Measurements from ENCODE around the gene MLEC.

Gene MLEC, protein sequence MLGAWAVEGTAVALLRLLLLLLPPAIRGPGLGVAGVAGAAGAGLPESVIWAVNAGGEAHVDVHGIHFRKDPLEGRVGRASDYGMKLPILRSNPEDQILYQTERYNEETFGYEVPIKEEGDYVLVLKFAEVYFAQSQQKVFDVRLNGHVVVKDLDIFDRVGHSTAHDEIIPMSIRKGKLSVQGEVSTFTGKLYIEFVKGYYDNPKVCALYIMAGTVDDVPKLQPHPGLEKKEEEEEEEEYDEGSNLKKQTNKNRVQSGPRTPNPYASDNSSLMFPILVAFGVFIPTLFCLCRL

DNA sequence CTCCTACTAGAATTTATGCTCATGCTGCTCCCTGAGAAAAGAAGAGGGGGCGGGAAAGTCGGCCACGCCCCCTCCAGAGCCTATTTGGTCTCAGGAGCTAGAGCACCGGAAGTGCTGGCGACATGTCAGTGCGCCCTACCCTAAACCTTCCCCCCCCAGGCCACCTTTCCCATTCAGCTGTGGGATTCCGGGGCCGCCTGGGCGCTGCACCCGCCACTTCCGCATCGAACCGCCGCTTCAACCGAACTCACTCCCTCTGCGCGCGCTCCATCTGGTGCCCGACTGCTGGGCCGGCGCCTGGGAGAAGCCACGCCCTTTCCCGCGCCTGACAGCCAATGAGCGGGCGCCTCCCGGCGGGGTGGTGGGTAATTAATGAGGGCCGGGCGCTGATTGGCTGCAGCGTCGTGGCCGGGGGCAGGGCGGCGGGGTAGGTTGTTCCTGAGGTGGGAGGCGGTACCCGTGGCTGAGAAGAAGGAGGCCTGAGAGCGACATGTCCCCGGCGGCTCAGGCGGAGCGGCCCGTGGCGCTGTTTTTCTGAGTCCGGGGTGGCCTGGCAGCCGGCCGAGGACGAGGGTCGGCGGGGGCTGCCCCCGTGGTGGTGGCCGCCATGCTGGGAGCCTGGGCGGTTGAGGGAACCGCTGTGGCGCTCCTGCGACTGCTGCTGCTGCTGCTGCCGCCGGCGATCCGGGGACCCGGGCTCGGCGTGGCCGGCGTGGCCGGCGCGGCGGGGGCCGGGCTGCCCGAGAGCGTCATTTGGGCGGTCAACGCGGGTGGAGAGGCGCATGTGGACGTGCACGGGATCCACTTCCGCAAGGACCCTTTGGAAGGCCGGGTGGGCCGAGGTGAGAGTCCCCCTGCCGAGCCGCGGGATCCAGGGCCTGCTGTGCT is at the start of gene MLEC:
TSS of gene MLEC (plus strand) at position 460 of the 888 bp plus-strand sequence. CDS start at position 608, 148 bp downstream.
- peak; percentile 98 for DNase-seq (ENCODE audit: low read depth)

DNA sequence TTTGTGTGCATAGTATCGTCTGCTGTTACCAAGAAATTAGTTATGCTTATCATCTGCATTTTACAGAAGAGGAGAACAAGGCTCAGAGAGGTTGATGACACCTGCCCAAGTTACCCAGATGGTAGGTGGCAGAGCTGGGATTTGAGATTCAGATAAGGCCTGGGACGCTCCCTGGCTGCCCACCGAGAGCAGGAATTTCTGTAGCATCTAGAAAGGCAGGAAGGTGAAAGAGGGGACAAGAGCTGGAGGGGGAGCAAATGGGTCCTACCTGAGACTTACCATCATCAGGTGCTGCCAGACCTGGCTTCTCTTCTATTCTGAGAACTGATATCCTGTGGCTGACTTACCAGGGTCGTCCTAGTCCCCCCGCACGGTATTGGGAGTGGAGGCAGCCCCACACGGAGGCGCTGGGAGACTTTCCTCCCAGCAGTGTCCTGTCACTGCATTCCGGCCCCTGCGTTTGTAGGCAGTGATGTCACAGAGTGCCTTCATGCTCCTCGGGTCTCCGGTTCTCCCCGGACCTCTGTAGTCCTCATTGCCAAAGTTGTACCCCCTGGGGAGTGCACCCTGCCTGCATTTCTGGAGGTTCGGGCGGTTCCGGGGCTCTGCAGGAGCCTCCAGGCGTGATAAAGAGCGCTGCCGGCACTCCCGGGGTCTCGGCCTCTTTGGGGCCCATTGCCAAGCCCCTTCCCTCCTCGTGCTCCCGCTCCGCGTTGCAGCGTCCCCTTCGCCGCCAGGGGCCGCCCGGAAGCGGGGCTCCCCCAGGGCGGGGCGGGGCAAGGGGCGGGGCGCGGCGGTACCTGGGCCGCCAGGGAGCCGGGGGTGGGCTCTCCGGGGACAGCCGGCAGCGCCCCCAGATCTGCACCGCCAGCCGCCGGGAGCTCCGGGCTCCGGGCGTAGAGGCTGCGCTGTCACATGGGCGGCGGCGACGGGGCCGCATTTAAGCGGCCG is 46.9 kb upstream of the MLEC start, which contains the start of gene CABP1:
TSS of gene CABP1 (plus strand) at position 856 of the 951 bp plus-strand sequence. CDS start at position 916, 60 bp downstream.
- peak; percentile 68 for DNase-seq (ENCODE audit: low read depth)

DNA sequence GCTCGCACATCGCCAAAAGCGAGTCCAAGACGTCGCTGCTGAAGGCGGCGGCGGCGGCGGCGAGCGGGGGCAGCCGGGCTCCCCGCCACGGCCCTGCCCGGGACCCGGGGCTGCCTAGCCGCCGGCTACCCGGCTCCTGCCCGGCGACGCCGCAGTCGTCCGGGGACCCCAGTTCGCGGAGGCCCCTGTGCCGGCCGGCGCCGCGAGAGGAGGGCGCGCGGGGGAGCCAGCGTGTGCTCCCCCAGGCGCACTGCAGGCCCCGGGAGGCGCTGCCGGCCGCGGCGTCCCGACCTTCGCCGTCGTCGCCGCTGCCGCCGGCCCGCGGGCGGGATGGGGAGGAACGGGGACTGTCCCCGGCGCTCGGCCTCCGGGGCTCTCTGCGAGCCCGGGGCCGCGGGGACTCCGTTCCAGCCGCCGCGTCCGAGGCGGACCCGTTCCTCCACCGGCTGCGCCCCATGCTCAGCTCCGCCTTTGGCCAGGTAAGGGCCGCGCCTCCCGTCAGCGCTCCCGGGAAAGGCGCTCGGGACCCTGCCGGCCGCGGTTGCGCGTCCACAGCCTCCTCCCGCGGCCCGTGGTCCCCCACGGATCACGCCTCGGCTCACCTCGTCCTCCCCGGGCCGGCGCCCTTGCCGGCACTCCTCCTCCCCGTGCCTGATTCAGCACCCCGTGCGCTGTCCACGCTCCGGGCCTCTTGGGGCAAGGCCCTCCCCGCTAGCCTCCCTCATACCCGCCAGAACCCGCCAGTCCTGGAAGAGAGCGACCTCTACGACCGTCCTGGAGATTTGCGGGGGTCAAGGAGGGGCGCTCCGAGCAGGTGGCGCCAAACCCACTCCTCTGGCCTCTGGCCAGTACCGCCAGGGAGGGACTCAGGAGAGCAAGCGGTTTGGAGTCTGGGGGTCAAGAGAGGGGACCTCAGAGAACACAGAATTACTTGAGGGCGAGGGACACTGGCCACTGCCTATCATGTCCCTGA is 45.8 kb upstream of the MLEC start:
- DNase-seq (ENCODE audit: low read depth): peak; percentile 41

DNA sequence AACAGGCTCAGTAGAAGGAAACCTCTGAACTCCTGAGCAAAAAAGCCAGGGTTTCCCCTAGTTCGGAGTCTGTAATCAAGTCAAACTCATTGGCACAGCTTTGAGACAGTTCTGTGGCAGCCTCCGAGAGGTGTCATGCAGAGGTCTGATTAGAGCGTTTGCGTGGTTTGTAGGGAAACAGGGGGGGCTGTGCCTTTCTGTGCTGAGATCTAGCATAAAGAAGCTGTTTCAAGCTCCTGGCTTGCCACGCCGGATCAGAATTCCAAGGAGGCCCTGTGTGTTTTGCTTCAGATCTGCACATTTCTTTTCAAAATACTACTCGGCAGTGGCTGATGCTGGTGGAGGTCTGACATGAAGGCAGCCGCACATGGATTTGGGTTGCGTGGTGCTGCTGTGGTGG is 44.8 kb upstream of the MLEC start:
- DNase-seq (ENCODE audit: low read depth): no peak

DNA sequence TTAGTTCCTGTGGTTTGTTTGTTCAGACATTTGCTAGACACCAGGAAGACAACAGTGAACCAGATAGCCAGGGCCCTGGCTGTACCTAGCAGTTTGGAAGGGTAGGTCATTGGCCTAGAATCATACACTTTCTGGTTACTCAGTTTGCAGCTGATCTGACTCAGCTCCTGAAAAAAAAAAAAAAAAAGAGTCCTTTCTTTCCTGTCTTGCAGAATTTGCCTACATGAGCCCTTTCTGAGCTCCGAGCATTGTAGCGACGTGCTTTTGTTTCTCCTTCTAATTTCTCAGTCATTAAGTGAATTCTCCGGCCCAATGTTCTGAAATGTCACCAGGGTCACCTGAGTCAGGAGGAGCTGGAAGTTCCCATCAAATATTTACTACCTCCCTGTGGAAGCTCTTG is 44.1 kb upstream of the MLEC start:
- no peak for DNase-seq (ENCODE audit: low read depth)

DNA sequence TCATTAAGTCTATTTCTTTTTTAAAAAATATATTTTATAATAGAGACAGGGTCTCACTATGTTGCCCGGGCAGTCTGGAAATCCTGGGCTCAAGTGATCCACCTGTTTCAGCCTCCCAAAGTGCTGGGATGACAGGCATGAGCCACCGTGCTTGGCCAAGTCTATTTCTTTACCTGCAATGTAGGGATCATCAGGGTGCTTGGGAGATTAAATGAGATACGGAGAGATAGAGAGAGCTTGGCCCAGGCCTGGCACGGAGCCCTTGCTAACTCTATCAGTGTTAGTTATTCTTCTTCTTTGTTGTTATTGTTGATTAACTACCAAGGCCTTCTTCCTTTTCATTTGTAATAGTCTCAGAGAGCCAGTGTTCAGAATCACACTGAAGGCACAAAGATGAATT is 43.4 kb upstream of the MLEC start:
- no peak for DNase-seq (ENCODE audit: low read depth)

DNA sequence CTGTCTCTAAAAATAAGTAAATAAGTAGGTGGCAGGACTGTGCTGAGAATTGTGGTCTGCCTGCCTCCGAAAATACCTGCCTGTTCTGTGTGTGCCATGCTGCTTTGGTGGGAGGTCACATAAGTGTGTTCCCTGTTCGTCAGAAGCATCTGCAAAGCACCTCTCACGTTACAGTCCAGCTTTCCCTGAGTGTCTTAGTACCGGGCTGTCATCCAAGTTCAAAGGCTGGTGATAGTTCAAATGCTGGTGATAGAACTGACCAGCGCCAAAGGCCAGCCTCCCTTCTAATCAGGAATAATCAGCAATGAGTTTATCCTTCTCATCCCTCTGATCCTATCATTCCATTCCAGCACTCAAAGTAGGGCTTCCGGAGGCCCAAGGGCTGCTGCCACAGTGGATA is 40.9 kb upstream of the MLEC start:
- no peak for DNase-seq (ENCODE audit: low read depth)

DNA sequence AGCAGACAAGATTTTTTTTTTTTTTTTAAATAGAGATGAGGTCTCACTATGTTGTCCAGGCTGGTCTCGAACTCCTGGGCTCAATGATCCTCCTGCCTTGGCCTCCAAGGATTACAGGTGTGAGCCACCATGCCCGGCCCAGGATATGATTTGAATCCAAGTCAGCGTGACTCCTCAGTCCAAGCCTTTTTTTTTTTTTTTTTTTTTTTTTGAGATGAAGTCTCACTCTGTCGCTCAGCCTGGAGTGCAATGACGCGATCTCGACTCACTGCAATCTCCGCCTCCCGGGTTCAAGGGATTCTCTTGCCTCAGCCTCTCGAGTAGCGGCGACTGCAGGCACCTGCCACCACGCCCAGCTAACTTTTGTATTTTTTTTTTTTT is 39.6 kb upstream of the MLEC start:
- no peak for DNase-seq (ENCODE audit: low read depth)

DNA sequence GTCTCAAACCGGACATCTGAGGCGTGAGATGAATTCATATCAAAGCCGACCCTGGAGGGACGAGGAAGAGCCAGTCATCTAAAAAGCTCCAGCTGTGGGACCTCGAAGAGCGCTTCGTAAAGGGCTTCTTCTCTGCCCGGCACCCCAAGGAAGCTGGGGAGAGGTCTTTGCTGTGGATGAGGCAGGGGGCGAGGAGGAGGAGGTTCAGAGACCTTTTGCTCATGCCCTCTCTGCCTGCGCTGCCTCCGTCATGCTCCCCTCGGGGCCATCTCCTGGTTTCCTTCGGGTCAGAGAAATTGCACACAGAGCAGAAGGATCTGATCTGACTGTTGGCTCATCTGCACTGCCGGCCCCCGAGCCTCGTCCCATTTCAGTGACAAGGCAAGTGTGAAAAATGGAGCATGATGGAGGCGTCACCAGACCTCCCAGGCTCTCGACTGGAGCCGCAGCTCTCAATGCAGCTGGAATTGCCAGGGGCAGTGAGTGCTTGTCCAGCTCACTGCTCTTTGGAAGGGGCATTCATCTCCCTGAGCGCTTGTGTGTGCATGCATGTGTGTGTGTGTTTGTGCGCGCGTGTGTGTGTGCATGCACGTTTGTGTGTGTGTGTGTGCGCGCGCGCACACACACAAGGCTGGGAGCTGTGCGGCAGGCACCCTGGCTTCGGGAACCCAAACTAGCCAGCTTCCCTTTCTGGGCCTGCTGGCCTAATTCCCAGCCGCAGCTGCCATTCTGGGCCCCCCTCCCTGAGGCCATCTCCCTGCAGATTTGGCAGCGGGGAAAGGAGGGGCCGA is 37.3 kb upstream of the MLEC start:
- no peak for DNase-seq (ENCODE audit: low read depth)

DNA sequence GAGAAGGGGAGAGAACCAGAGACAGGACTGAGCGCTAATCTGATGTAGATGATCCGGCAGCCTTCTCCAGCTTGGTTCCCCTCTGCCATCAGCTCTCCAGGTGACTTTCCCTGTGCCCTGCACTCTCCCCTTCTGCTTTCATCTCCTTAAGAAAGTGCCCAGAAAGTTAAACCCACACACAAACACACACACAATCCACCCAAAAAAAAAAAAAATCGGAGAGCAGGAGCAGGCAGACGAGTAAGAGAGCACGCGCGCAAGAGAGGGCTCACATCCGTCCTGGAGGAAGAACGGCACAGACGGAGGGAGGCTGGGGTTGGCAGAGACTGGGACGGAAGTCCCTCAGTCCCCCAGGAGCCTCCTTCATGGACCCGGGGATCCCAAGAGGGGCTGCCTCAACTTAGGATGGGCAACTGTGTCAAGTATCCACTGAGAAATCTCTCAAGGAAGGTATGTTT is 36.7 kb upstream of the MLEC start:
- DNase-seq (ENCODE audit: low read depth): no peak

DNA sequence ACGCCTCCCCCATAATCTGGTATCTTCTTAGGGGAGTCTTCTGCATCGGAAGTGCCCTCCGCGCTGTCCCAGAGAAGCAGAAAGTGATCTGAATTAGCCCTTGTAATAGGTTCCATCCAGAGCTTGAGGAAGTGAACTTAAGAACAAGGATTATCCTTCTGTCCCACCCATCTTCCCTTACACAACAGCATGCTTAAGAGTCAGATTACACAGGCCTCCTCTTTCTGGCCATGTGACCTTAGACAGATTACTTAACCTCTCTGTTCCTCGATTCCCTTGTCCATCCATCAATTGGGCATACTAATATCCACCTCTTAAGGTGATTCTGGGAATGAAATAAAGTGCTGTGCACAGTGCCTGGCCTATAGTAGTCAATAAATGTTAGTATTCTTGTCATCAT is 35.1 kb upstream of the MLEC start:
- no peak for DNase-seq (ENCODE audit: low read depth)

DNA sequence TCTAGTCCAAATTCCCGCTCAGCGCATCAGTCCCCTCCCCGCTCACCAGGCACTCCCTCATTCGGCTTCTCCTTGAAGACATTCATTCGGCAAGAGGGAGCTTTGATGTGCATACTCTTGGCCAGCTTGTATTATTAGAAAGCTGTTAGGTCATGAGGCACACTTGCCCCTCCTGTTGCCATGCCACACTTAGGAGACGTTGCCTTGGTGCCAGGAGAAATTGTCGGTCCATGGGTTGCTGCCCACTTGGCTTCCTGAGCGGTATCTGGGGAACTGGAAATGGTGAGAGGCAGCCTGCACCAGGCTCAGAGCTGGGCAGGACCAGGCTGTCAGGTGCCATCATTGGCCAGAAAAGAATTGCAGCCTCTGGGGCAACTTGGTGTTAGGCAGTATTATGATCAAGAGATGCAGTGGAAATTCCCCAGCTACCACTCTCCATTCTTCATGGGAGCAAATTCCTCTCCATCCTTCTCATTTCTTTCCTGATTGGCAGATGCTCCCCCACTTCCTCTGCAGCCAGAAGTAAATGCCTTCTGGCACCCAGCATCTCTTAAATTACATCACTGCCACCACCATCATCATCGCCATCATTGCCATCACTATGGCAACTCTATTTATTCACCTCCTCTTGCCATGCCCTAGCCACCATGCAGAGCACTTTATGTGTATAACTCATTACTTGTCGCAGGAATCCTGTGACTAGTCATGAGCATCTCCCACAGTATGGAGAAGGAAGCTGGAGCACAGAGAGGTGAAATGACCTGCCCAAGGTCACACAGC is 34.1 kb upstream of the MLEC start:
- no peak for DNase-seq (ENCODE audit: low read depth)

DNA sequence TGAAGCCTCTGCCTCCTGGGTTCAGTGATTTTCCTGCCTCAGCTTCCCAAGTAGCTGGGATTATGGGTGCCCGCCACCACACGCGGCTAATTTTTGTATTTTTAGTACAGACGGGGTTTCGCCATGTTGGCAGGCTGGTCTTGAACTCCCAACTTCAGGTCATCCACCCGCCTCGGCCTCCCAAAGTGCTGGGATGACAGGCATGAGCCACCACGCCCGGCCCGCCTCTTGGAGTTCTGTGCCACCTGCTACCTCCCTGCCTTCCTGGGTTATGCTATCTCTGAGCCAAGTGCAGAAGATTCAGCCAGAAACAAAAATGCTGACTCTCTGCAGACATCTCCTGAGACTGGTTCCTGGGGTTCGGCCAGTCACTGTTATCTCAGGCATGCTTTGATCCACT is 33.3 kb upstream of the MLEC start:
- DNase-seq (ENCODE audit: low read depth): no peak

DNA sequence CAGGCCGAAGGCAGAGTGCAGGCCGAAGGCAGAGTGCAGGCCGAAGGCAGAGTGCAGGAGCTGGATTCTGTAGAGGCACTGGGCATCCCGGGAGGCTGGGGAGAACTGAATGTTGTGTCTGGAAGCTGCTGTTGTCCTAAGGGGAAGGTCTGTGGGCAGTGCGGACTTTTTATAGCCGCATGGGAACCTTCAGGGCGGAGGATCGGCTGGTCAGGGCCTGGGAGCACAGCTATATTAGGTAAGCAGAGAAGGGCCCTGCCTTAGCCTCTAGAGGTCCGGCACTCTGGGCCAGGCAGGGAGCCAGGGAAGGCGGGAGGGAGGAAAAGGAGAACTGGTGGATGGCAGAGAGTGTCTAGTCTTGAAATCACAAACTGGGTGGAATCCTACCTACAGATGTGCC is 32.3 kb upstream of the MLEC start:
- no peak for DNase-seq (ENCODE audit: low read depth)

DNA sequence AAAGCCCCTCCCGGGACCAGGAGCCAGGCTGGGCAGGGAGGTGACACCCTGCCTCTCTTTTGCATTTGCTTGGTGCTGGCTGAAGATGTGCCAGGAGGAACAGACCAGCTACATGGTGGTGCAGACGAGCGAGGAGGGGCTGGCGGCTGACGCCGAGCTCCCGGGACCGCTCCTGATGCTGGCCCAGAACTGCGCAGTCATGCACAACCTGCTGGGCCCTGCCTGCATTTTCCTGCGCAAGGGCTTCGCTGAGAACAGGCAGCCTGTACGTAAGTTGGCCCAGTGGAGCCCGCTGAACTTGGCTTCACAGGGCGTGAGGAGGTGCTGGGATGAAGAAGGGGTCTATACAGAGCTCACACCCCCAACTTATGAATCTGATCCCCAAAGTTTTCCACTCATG is 30.9 kb upstream of the MLEC start:
- DNase-seq (ENCODE audit: low read depth): no peak

DNA sequence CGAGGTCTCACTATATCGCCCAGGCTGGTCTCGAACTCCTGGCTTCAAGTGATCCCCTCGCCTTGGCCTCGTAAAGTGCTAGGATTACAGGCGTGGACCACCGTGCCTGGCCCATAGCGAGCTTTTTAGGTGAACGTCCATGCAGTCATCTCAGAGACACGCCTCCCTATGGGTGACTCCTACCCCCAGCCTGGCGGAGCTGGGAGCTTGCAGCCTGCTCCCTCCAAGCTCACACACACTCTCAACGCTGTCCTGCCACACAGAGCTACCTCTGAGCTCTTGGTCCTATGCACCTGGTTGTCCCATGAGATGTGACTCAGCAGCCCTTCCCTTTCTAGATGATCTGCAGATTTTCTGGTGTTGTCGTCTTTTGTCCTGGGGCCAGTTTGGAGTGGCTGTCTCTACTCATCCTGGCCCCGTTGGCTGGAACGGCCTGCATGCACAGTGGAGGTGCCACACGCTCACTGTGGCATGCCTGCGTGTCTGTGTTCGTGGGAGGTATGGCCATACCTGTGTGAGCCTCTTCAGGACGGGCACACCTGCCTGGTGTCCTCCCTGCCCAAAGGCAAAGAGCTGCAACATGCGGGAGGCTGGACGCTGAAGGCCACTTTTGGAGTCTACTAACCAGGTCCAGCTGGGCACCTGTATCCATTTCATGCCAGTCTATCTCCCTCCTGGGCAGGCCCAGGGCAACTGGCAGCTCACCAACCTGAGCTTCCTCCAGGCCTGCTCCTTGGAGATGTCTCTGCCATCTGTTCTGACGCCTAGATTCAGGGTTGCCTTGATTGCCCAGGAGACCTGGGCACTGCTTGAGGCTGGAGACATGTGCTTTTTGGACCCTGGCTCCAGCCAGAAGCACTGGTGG is 28.4 kb upstream of the MLEC start:
- DNase-seq (ENCODE audit: low read depth): no peak

DNA sequence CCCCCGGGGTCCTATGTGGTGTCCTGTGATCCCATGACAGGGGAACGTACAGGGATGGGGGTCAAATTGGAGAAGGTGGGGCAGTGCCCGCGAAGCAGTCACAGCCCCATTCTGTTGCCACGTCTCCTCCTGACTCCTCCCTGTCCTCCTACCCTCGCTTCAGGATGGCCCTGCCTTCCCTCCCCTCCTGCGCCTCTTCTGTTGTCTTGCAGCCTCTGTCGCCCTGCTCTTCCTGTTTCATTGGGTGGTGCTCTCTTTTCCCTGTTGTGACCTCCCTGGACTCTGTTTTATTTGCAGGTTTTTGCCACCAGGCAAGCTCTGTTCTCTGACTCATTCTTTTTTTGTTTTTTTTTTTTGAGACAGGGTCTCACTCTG is 27.8 kb upstream of the MLEC start:
- no peak for DNase-seq (ENCODE audit: low read depth)

DNA sequence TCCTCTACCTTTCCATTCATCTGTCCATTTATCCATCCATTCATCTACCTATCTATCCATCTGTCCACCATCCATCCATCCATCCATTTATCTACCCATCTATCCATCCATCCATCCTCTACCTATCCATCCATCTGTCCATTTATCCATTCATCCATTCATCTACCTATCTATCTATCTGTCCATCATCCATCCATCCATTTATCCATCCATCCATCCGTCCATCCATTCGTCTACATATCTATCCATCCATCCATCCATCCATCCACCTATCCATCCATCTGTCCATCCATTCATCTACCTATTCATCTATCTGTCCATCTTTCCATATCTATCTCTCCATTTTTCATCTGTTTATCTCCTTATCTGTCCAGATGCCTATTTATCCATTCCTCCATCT is 25.5 kb upstream of the MLEC start:
- no peak for DNase-seq (ENCODE audit: low read depth)
